Measurements from ENCODE around the gene ZCCHC4.

The ZCCHC4 gene

DNA sequence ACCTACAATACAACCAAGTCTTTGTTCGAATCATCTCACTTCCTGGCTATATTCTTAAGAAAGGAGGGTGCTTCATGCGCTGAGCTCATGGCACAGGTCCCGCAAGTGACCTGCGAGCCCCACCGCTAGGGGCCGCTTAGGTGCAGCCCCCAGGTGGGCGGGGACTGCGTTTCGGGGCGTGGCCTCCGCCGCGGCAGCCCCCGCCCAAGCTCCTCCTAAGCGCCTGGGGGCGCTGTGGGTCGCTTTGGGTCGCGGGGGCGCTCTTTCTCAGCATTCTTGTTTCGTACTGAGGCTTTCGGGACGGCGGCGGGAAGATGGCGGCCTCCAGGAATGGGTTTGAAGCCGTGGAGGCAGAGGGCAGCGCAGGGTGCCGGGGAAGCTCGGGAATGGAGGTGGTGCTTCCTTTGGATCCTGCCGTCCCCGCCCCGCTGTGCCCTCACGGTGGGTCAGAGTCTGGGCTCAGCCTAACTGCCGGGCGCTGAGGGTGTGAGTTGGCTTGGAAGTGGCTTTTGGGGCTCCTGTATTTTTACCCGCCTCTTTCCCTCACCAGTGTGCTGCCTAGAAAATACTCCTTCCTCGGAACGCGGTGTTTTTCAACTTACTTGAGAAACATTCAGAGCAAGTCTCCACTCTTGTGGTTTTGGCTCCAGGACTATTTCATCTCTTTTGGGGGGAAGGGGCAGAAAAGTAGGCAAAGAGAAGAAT, at the start of gene ZCCHC4:
Gene ZCCHC4, plus strand, starts transcription at position 279 of the 705 bp plus-strand sequence. Its CDS starts 36 bp downstream, at position 315.
- Histone ChIP-seq H3K4me1 (ENCODE audit: control insufficient read depth in 1 of 2, insufficient read depth in 2 of 2, low read length in 2 of 2) (peaks cover 0 to 11% of the 10 kb centered on the region in 2 donors), H3K27me3 (ENCODE audit: low read depth, low read length) (no peaks in the 10 kb centered on the region), H3K36me3 (ENCODE audit: control insufficient read depth in 1 of 2, insufficient read depth in 2 of 2, low read length in 2 of 2) (peaks cover 4 to 25% of the 10 kb centered on the region in 2 donors), H3K9me3 (ENCODE audit: control insufficient read depth in 1 of 2, low read length in 2 of 2) (no peaks in the 10 kb centered on the region), H3K4me3 (ENCODE audit: low read depth in 1 of 2, low read length in 2 of 2) (peak within 1 kb of the TSS; percentile 81 to 93), H3K27ac (ENCODE audit: low read length) (peak within 1 kb of the TSS; percentile 65)

DNA sequence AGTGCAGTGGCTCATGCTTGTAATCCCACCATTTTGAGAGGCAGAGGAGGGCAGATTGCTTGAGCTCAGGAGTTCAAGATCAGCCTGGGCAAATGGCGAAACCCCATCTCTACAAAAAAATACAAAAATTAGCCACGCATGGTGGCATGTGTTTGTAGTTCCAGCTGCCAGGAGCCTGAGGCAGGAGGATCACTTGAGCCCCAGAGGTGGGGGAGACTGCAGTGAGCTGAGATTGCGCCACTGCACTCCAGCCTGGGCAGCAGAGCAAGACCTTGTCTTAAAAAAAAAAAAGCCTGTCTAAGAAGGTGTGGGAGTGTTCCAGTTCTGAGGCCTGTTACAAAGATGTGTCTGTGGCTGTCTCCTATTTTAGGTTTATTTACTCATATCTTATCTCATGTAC, 40.7 kb upstream of the ZCCHC4 start:
- Histone ChIP-seq H3K27ac (ENCODE audit: low read length) (no peak overlapping the region), H3K27me3 (ENCODE audit: low read depth, low read length) (no peaks in the 10 kb centered on the region), H3K4me3 (ENCODE audit: low read depth in 1 of 2, low read length in 2 of 2) (no peak overlapping the region), H3K4me1 (ENCODE audit: control insufficient read depth in 1 of 2, insufficient read depth in 2 of 2, low read length in 2 of 2) (no peaks in the 10 kb centered on the region), H3K9me3 (ENCODE audit: control insufficient read depth in 1 of 2, low read length in 2 of 2) (no peaks in the 10 kb centered on the region), H3K36me3 (ENCODE audit: control insufficient read depth in 1 of 2, insufficient read depth in 2 of 2, low read length in 2 of 2) (peaks cover 7 to 10% of the 10 kb centered on the region in 2 donors)

- no peaks in the 10 kb centered on the region for H3K27me3 ChIP-seq (ENCODE audit: low read depth, low read length)
- H3K36me3 ChIP-seq (ENCODE audit: control insufficient read depth in 1 of 2, insufficient read depth in 2 of 2, low read length in 2 of 2) = peaks cover 6 to 12% of the 10 kb centered on the region in 2 donors
- no peaks in the 10 kb centered on the region for H3K9me3 ChIP-seq (ENCODE audit: control insufficient read depth in 1 of 2, low read length in 2 of 2)
- H3K4me1 ChIP-seq (ENCODE audit: control insufficient read depth in 1 of 2, insufficient read depth in 2 of 2, low read length in 2 of 2) = no peaks in the 10 kb centered on the region
- H3K27ac ChIP-seq (ENCODE audit: low read length) = no peak overlapping the region
- no peak overlapping the region for H3K4me3 ChIP-seq (ENCODE audit: low read depth in 1 of 2, low read length in 2 of 2)
Measured at GRCh38 chr4:25280210-25280609, 32.4 kb upstream of the ZCCHC4 start.

DNA sequence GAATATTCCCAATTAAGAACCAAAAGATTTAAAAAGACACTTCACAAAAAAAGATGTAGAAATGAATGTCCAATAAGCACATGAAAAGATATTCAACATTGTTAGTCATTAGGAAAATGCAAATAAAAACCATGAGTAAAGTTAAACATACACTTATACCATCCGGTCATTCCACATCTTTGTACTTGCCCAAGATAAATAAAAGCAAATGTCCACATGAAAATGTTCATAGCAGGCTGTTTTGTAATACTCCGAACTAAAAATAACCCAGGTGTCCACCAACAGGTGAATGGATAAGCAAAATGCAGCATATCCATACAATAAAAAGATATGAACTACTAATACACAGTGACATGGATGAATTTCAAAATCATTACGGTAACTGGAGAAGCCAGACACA, 28.6 kb upstream of the ZCCHC4 start:
- Histone ChIP-seq H3K36me3 (ENCODE audit: control insufficient read depth in 1 of 2, insufficient read depth in 2 of 2, low read length in 2 of 2) (peaks cover 4 to 6% of the 10 kb centered on the region in 2 donors), H3K27ac (ENCODE audit: low read length) (no peak overlapping the region), H3K4me3 (ENCODE audit: low read depth in 1 of 2, low read length in 2 of 2) (no peak overlapping the region), H3K9me3 (ENCODE audit: control insufficient read depth in 1 of 2, low read length in 2 of 2) (no peaks in the 10 kb centered on the region), H3K4me1 (ENCODE audit: control insufficient read depth in 1 of 2, insufficient read depth in 2 of 2, low read length in 2 of 2) (no peaks in the 10 kb centered on the region), H3K27me3 (ENCODE audit: low read depth, low read length) (no peaks in the 10 kb centered on the region)

GRCh38 chr4:25284466-25284865, 28.1 kb upstream of the ZCCHC4 start:
- Histone ChIP-seq H3K4me1 (ENCODE audit: control insufficient read depth in 1 of 2, insufficient read depth in 2 of 2, low read length in 2 of 2) (no peaks in the 10 kb centered on the region), H3K36me3 (ENCODE audit: control insufficient read depth in 1 of 2, insufficient read depth in 2 of 2, low read length in 2 of 2) (peaks cover 4 to 6% of the 10 kb centered on the region in 2 donors), H3K9me3 (ENCODE audit: control insufficient read depth in 1 of 2, low read length in 2 of 2) (no peaks in the 10 kb centered on the region), H3K27me3 (ENCODE audit: low read depth, low read length) (no peaks in the 10 kb centered on the region), H3K4me3 (ENCODE audit: low read depth in 1 of 2, low read length in 2 of 2) (no peak overlapping the region), H3K27ac (ENCODE audit: low read length) (no peak overlapping the region)

- Histone ChIP-seq H3K4me1 (ENCODE audit: control insufficient read depth in 1 of 2, insufficient read depth in 2 of 2, low read length in 2 of 2) (no peaks in the 10 kb centered on the region), H3K4me3 (ENCODE audit: low read depth in 1 of 2, low read length in 2 of 2) (no peak overlapping the region), H3K9me3 (ENCODE audit: control insufficient read depth in 1 of 2, low read length in 2 of 2) (no peaks in the 10 kb centered on the region), H3K27me3 (ENCODE audit: low read depth, low read length) (no peaks in the 10 kb centered on the region), H3K36me3 (ENCODE audit: control insufficient read depth in 1 of 2, insufficient read depth in 2 of 2, low read length in 2 of 2) (no peaks in the 10 kb centered on the region), H3K27ac (ENCODE audit: low read length) (no peak overlapping the region)
Measured at GRCh38 chr4:25290490-25291067, 22.0 kb upstream of the ZCCHC4 start.

DNA sequence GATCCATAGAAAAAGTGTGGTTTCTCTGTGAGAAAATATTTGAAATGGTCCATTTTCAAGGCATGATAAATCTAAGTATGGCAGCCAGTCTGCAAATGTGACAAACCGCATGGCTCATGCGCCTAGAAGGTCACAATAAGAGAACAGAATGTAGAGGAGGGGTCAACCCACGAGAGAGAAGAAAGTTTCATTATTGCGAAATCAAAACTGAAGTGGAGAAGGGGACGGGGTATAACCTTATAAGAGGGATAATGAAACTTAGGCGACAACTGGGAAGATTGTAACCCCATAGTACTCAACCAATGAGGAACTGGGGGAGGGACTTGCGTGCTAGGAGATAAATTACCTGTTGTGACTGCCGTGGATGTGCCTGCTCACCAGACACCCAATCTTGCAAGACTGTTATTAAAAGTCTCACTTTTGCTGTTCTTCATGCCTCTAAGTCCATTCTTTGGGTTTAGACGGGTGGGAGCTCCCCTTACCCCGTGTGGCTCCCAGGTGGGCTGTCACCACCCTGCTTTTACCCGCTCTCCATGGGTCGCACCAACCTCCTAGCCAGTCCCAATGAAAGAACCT, 21.3 kb upstream of the ZCCHC4 start:
- Histone ChIP-seq H3K27me3 (ENCODE audit: low read depth, low read length) (no peaks in the 10 kb centered on the region), H3K27ac (ENCODE audit: low read length) (no peak overlapping the region), H3K9me3 (ENCODE audit: control insufficient read depth in 1 of 2, low read length in 2 of 2) (no peaks in the 10 kb centered on the region), H3K4me1 (ENCODE audit: control insufficient read depth in 1 of 2, insufficient read depth in 2 of 2, low read length in 2 of 2) (no peaks in the 10 kb centered on the region), H3K36me3 (ENCODE audit: control insufficient read depth in 1 of 2, insufficient read depth in 2 of 2, low read length in 2 of 2) (no peaks in the 10 kb centered on the region), H3K4me3 (ENCODE audit: low read depth in 1 of 2, low read length in 2 of 2) (no peak overlapping the region)

DNA sequence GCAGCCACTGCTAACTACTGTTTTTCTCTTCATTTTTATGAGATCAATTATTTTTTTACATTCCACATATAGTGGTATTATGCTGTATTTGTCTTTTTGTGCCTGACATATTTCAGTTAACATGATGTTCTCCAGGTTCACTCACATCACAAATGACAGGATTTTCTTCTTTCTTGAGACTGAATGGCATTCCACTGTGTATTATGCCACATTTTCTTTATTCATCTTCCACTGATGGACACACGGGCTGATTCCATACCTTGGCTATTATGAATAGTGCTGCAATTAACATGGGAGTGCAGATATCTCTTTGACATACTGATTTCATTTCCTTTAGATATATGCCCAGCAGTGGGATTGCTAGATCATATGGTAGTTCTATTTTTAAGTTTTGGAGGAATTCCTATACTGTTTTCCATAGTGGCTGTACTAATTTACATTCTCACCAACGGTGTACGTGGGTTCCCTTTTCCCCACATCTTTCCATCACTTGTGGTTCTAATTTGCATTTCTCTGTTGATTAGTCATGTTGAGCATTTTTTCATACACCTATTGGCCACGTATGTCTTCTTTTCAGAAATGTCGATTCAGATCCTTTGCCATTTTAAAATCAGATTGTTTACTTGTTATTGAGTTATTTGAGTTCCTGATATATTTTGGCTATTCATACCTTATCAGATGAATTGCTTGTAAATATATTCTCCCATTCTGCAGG, 14.9 kb upstream of the ZCCHC4 start:
- Histone ChIP-seq H3K27me3 (ENCODE audit: low read depth, low read length) (no peaks in the 10 kb centered on the region), H3K27ac (ENCODE audit: low read length) (no peak overlapping the region), H3K4me1 (ENCODE audit: control insufficient read depth in 1 of 2, insufficient read depth in 2 of 2, low read length in 2 of 2) (no peaks in the 10 kb centered on the region), H3K36me3 (ENCODE audit: control insufficient read depth in 1 of 2, insufficient read depth in 2 of 2, low read length in 2 of 2) (no peaks in the 10 kb centered on the region), H3K4me3 (ENCODE audit: low read depth in 1 of 2, low read length in 2 of 2) (no peak overlapping the region), H3K9me3 (ENCODE audit: control insufficient read depth in 1 of 2, low read length in 2 of 2) (no peaks in the 10 kb centered on the region)

- Histone ChIP-seq H3K36me3 (ENCODE audit: control insufficient read depth in 1 of 2, insufficient read depth in 2 of 2, low read length in 2 of 2) (no peaks in the 10 kb centered on the region), H3K4me3 (ENCODE audit: low read depth in 1 of 2, low read length in 2 of 2) (no peak overlapping the region), H3K27me3 (ENCODE audit: low read depth, low read length) (no peaks in the 10 kb centered on the region), H3K9me3 (ENCODE audit: control insufficient read depth in 1 of 2, low read length in 2 of 2) (no peaks in the 10 kb centered on the region), H3K27ac (ENCODE audit: low read length) (no peak overlapping the region), H3K4me1 (ENCODE audit: control insufficient read depth in 1 of 2, insufficient read depth in 2 of 2, low read length in 2 of 2) (no peaks in the 10 kb centered on the region)
Measured at GRCh38 chr4:25299476-25300203, 12.9 kb upstream of the ZCCHC4 start.

GRCh38 chr4:25301471-25301870, 11.1 kb upstream of the ZCCHC4 start:
- Histone ChIP-seq H3K27me3 (ENCODE audit: low read depth, low read length) (no peaks in the 10 kb centered on the region), H3K27ac (ENCODE audit: low read length) (no peak overlapping the region), H3K36me3 (ENCODE audit: control insufficient read depth in 1 of 2, insufficient read depth in 2 of 2, low read length in 2 of 2) (no peaks in the 10 kb centered on the region), H3K4me3 (ENCODE audit: low read depth in 1 of 2, low read length in 2 of 2) (no peak overlapping the region), H3K9me3 (ENCODE audit: control insufficient read depth in 1 of 2, low read length in 2 of 2) (no peaks in the 10 kb centered on the region), H3K4me1 (ENCODE audit: control insufficient read depth in 1 of 2, insufficient read depth in 2 of 2, low read length in 2 of 2) (no peaks in the 10 kb centered on the region)

GRCh38 chr4:25302626-25303025, 9.9 kb upstream of the ZCCHC4 start:
- Histone ChIP-seq H3K27ac (ENCODE audit: low read length) (no peak overlapping the region), H3K4me1 (ENCODE audit: control insufficient read depth in 1 of 2, insufficient read depth in 2 of 2, low read length in 2 of 2) (no peaks in the 10 kb centered on the region), H3K27me3 (ENCODE audit: low read depth, low read length) (no peaks in the 10 kb centered on the region)

More at GRCh38 chr4:25302626-25303025, 9.9 kb upstream of the ZCCHC4 start:
- no peaks in the 10 kb centered on the region for H3K36me3 ChIP-seq (ENCODE audit: control insufficient read depth in 1 of 2, insufficient read depth in 2 of 2, low read length in 2 of 2)
- no peak overlapping the region for H3K4me3 ChIP-seq (ENCODE audit: low read depth in 1 of 2, low read length in 2 of 2)
- H3K9me3 ChIP-seq (ENCODE audit: control insufficient read depth in 1 of 2, low read length in 2 of 2) = no peaks in the 10 kb centered on the region

Measured in muscle layer of duodenum (tissue), 2 donors.